GM21529 (cell line): ENCODE results near the gene ABAT.
"Not testable (repeated sequence)": the region's sequence is repeated elsewhere in the genome, so short reads cannot be mapped to it uniquely, and the experiment has no call there.

Experiments used
- ATAC-seq: cut with Tn5 transposase; IDR thresholded peaks from one replicate; pipeline ENCODE4 v1.9.1; 2021; ENCODE audit not compliant: unreplicated experiment

ABAT gene

DNA sequence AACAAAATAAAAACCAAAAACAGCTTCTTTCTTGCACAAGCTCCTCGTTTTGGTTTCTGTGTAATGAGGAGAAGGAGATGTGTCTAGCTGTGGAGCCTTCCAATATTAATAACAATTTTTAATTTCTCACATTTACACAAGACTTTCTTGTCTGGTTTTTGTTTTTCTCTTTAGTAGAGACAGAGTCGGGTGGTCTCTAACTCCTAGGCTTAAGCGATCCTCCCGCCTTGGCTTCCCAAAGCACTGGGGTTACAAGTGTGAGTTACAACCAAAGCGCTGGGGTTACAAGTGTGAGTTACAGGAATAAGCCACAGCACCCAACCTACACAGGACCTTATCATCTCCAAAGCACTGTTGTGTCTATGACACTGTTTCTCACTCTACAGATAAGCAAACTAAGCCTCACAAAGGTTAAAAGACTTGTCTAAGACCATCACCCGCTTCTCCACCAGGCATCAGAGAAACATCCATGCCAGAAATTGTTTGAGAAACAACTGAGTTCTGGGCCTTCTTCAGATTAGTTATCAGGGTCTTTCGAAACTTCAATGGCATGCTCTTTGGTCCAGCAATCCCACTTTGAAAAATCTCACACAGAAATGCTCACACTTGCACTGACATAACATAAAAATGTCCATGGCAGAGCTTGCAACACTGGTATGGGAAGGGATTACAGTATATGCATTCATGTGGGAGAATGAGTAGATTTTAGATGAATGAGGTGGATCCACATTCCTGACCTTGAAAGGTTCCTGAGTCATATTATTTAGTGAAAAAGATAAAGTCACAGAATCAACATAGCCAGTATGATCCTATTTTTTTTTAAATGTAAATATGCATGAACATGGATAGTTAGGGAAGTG is 3.9 kb downstream of the ABAT start:
- ATAC-seq, result no peak

DNA sequence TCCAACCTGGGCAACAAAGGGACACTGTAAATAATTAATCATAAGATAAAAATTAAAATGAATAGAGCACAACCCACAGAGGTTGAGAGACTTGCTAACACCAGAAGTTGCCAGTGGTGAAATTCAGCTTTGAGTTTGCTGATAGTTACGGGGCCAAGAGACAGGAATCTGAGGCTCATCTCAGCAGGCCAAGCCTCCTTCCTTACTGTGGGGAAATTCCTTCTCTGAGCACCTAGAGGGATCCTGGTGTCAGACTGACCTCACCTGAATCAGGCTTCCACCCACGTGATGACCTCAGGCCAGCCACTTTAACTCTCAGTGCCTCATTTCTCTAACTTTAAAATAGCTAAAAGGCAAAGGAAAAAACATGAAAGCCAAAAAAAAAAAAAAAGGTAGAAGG is 4.7 kb downstream of the ABAT start:
- no peak for ATAC-seq

DNA sequence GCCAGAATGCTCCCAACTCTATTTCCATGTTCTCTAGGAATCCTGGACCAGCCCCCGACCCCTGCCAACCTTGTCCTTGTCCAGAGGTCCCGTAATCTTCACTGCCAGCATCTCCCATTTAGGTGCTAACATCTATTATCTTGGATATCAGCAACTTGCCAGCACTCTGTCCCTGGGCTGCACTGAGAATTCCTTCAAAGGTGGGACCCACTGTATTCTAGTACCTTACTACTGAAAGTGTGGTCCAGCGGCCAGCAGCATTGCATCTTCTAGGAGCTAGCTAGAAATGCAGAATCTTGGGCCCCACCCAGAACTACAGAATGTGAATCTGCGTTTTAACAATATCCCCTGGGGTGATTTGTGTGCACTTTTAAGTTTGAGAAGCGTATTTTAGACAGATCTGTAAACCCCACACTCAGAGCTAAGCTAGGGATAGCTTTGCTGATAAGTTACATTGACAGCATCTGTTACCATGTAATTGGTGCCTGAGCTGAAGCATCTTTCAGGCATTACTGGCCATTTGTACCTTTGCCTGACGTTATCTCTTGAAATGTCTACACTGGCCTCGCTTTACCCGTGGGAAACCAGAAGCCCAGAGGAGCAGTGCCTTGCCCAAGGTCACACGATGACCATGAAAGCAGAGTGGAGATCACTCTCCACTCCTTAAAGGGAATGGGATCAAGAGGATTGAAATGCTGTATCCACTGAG is 8.3 kb downstream of the ABAT start:
- ATAC-seq, result no peak

DNA sequence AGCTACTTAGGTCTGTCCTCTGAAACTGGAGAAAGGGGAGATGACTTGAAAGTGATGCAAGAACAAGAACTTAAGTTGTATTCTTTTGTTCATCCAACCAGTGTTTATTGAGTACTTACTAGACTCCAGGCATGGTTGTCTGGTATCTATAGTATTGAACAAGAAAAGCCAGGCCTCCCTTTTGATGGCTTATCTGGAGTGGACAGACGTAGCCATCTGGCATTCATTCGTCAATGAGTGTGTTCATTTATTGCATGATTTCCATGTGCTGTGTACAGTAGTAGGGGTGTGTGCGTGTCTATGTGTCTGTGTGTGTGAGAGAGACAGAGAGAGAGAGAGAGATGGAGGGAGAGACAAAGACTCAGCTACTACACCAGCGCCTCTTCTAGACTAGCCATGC is 9.2 kb downstream of the ABAT start:
- no peak for ATAC-seq

DNA sequence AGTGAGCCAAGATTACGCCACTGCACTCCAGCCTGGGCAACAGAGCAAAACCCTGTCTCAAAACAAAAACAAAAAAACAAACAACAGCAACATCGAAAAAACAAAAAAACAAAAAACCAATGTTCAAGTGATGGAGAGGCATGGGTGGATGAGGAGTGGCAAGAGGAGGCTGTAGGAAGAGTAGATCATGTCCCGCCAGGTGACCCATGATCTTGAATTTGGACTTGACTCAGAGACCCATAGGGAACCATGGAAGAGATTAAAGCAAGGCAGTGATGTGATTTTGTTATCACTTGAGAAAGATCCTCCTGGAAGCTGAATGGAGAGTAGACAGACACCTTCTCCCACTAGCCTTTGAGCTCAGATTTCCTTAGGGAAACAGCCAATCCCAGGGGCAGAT is 11.2 kb downstream of the ABAT start:
- no peak for ATAC-seq

DNA sequence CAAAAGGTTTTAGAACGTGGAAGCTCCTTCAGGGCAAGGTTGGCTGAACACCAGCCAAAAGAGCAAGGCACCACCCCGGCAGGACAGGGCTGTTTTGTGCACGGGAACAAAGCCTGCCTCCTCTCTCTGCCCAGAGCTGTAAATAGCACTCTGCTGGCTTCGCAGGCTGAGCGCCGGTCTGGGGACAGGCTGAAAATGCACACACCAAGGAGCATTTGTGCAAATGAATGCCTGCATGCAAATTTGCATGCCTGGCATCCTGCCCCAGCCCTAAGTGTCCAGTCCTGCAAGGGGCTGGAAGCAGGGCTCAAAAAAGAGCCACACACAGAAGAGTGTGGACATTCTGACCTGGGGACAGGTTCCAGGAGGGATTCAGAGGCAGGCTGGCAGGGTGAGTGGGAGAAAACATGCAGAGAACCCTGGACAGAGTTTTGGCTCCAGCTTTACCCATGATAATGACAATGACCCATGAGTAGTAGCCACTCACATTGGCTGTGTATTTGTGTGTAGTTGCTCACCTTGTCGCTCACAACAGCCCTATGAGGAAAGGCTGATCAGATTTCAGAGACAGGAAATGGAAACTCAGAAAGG is 11.7 kb downstream of the ABAT start:
- no peak for ATAC-seq

DNA sequence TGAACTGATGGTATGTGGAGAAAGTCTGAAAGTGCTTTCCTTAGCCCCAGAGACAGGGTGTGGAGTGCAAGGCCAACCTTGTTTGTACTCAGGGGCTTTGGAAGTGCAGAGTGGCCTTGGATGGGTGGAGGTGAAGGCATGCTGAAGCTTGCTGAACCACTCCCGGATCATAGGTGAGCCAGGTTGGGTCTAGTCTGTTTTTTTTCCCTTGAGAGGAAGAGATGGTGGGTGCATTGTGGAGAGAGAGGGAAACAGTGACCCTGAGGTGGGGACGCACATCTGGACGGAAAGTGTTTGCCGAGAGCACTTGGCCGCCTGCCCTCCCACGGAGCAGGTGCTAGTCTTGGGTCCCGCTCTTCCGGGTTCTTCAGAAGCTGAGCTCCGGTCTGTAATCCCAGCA is 12.5 kb downstream of the ABAT start:
- no peak for ATAC-seq

DNA sequence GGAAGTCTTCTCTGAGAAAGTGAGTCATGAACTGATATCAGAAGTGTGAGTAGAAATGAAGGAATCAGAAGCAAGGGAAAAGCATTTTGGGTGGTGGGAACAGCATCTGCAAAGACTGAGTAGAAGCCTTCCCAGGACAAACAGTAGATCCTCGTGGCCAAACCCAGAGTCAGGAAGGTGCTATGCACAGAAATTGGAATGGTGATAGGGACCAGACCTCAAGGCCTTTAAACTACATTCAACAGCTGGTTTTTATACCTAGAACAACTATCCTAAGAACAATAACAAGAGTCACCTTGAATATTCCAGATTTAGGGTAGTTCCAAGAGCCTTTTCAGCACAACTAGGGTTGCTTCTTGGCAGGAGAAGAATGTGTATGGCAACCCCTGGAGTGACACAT is 15.3 kb downstream of the ABAT start:
- ATAC-seq, result no peak

DNA sequence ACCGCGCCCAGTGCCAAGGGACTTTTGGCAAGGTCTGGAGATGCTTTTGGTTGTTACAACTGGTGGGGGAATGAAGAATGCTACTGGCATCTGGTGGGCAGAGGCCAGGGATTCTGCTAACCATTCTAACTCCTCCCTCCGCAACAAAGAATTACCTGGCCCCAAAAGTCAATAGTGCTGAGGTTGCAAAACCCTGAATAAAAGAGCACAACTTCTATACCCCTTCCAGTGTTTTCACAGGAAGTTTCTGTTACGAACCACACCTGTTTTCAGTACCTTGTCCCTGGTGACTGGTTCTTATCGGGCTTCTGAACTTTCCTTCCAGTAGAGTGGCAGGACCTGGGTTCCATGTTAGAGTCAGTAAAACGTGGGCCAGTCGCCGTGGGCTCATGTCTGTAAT is 17.3 kb downstream of the ABAT start:
- ATAC-seq, result no peak

DNA sequence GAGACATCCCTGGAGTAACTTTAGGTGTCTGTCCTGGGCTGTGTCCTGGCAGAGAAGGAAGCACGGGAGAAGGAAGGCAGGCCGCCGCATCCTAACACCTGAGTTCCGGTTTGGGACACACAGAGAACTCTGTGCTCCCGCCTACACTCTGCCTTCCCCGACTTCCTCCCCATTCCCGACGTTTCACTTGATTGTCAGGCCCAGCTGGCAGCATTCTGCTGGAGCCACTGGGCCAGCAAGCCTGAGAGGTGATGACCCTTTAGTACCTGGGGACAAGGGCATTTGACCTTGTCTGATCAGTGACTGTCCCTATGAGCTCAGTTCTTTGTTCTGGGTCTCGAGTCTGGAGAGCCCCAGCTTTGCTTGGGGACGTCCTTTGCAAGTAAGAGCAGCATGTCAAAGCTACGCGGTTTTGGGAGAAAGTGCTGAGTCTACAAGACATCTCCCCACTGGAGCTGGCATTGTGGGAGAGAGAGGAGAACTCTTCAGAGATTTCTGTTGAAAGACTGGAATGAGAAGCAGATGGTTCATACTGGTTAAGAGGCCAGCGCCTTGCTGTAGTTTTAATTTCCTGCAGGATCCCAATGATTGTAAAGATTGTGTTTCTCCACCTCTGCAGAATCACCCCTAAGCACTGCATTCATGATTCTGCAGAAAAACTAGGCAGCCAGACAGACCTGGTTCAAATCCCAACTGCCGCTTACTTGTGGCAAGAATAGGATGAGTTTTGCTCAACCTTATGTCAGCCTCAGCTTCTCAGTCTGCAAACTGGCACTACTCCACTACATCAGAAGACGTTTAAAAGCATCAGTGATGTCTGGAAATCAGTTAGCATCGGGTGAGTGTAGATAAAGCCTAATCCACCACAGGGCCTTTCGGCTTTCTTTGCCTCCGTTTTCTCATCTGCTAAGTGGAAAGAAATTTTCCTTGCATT is 20.6 kb downstream of the ABAT start:
- no peak for ATAC-seq

DNA sequence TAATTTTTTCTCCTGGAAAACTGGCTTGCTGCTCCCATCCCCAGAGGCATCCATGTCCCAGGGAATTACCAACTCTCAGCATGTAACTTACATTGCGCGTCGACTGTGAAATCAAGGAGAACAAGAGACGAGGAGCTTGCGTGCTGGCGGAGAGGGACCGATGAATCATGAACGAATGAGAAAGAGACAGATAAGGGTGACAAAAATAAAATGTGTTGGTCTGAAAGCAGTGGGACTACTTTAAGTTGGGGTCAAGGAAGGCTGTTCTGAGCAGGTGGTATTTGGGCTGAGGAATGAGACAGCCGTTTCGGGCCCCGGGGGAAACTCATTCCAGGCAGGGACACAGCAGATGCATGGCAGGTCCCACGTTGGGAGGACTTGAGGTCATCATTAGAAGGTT is 22.5 kb downstream of the ABAT start:
- no peak for ATAC-seq

DNA sequence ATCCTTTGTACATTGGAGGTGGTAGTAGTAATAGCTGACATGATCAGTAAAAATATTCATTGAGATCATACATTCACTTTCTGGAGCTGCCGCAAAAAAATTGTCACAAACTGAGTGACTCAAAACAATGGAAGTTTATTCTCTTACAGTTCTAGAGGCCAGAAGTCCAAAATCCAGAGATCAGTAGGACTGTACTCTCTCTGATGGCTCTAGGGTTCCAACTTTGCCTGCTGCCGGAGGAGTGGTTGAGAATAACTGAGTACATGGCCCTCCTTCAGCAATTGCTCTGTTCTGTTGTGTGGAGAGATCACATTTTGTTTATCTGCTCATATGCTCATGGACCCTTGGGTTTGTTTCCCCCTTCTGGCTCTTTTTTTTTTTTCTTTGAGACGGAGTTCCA is 23.5 kb downstream of the ABAT start:
- ATAC-seq, result no peak

DNA sequence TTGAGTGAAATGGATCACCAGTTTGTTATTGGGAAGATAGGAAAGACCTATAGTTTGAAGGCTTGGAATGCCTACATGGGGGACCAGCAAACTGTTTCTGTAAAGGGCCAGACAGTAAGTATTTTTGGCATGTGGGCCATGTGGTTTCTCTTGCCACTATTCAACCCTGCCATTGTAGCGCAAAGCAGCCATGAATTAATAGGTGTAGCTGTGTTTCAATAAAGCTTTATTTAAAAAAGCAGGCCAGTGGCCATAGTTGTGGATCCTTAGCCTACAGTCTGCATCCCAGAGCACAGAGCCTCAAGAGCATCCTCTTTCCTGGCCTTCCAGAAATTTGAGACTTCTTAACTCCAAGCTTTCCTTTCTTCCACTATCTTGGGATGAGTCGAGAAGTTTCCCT is 29.3 kb downstream of the ABAT start:
- ATAC-seq, result no peak

DNA sequence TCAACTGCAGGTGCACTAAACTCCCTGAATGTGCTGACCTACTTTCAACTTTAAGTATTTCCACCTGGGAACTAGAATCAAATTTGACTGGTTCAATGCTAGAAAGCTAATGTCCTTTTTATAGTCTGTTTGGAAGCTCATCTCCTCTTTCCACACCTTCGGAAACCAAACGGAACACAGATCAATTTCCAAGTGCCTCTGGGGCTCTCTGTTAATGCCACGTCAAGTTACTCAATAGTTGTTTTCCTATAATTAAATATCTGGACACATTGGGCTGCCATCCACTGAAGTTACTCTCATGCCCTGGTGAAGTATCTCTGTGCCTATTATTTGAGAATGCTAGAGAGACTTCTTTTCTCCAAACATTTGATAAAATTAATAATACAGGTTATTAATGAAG is 29.7 kb downstream of the ABAT start:
- ATAC-seq, result no peak

DNA sequence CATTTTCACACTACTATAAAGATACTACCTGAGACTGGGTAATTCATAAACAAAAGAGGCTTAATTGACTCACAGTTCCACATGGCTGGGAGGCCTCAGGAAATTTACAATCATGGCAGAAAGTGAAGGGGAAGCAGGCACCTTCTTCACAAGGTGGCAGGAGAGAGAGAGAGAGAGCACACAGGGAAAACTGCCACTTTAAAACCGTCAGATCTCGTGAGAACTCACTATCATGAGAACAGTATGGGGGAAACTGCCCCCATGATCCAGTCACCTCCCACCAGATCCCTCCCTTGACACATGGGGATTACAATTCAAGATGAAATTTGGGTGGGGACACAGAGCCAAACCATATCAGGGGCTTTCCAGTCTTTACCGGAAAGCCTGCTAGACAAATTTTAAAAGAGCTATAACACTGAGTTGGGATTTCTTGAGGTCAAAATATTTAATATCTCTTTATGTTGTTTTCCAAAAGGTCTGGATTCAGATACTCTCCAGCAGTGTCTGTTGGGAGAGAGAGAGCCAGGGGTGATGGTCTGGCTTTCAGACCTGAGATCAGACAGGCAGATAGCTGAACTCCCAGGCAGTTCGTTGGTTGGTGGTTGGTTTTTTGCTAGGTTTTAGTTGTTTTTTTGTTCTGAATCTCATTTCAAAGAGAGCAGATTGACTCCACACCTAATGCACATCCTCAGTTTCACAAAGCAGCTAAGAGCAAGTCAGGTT is 30.8 kb downstream of the ABAT start:
- not testable (repeated sequence) for ATAC-seq

DNA sequence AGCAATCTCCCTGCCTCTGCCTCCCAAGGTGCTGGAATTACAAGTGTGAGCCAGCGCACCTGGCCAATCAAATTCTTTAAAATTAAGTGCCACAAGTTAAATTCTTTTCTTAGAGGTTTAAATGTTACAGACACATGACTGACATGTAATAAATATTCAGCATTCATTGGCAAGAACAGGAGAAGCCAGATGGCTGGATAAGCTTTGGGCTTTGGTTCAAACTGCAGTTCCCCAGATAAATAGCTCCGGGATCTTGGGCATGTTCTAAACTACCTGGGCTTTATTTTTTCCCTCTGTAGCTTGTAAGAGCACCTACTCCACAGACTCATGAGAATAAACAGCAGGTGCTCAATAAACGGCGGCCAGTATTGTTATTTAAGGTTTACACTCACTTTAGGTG is 34.1 kb downstream of the ABAT start:
- ATAC-seq, result no peak

DNA sequence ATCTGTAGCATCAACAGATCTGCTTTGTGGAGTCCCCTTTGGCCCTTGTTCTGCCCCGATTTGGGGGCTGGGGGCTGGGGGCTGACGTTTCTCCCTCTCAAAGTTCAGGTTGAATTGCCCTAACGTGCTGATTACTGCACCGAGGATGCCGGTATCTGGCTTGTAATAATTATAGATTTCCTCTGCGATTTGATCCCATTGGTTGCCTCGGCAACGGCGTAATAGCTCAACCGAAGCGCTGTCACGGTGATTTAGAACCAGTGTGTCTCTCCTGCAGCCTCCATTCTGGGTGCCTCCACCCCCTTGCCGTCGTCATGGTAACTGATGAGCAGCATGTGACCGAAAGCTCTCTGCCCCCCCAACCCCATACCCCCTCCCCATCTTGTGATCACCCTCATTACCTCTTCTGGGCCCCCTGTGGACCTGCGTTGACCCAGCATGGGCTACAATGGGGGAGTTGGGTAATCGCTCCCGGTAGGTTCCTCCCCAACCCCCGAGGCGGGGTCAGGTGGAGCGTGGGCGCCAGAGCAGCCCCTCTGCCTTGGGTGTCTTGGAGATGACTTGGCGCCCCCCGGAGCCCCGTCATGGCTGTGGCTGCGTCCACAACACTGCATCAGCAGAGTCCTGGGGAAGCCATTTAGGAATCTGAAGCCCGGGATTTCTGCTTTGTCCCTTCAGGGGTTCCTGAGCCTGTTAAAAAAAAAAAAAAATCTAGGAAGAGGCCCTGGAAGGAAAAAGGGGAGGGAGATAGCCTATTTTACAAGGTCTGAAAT is 38.4 kb downstream of the ABAT start:
- no peak for ATAC-seq

DNA sequence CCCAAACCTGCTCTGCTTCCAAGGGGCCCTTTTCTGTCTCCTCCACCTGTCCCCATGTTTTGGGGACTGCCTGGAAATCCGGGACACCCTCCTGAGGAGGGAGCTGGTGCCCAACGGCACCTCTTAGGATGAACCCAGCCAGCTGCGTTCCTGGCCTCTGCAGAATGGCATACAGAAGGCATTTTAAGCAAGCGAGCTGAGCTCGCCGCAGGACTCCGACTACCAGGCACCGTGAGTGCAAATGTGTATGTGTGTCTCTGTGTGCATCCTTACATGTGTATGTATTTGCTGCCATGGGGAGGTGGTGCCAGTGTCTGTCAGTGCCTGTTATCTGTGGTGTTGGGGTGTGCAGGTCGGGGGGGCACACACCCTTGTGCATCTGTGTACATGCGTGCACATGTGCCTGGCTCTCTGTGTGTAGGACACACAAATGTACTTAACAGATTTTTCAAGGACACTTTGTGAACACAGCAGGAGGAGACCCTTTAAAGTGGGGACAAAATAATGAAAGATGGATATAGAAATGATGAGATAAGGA is 39.3 kb downstream of the ABAT start:
- no peak for ATAC-seq

DNA sequence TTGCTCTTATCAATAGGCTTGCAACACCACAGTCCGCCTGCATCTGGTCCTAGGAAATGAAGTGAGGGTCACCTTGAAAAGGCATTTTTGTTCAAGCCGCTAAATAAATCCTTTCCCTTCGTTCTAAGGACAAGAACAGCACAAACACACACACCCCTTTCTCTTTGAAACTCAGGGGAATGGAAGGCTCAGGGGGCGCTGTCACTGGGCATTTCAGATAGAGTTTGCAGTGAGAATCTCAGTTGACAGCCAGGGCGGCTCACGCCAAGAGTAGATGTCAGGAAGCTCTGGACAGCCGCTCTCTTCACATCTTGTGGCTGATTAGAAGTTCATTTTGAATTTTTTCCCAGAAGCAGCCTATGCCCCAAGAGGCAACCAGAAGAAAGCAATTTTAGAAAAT is 39.8 kb downstream of the ABAT start:
- no peak for ATAC-seq
